Erythroblast (primary cell): ENCODE measurements around the gene ACTN1.

Source experiments
- DNase-seq, 2 experiments: peaks; one replicate each; lab custom pipeline; 2025; lab: John Stamatoyannopoulos, UW
- GATA1 ChIP-seq: IDR thresholded peaks from 2 replicates; pipeline ENCODE4 v1.6.1; 2011; ENCODE audit warnings: low read depth, mild to moderate bottlenecking, control low read depth, low read length, moderate library complexity
- POLR2A ChIP-seq: IDR thresholded peaks from 2 replicates; pipeline ENCODE4 v1.6.1; 2011; ENCODE audit warnings: mild to moderate bottlenecking, low read length

ACTN1 gene

GRCh38 chr14:68824207-68824516 is 154.9 kb downstream of the ACTN1 start:
- TF ChIP-seq GATA1 (no peak), POLR2A (no peak)

More at GRCh38 chr14:68824207-68824516, 154.9 kb downstream of the ACTN1 start:
- DNase-seq = no peak
